H4 (cell line): ENCODE results near the gene QPCT. TPM values are rescaled to one million over a fixed set of nuclear protein-coding genes. Genes with fewer than 3 reads are reported as not detected.

Experiments used
- DNase-seq: peaks from one replicate; pipeline ENCODE4 v3.0.0-alpha.2; 2015; ENCODE audit warnings: low spot score
- total RNA-seq: library from RNA; depleted of rRNA; stranded (reverse); fragments of >200 nt; shearing (Covaris generic); gene quantifications from 2 replicates; pipeline ENCODE4 v1.2.3, GENCODE V29; 2014

QPCT gene
- total RNA-seq, 1 experiment from 2014 or later: not detected

GRCh38 chr2:37324786-37325624, 19.4 kb upstream of the QPCT start, which contains the start of gene PRKD3:
TSS of gene PRKD3 (minus strand) at chr2:37324833. CDS start at chr2:37316524, 8,309 bp downstream.
- DNase-seq: peak; percentile 4

- no peak for DNase-seq
Measured at GRCh38 chr2:37325625-37326071, 18.8 kb upstream of the QPCT start.

- peak; percentile 21 for DNase-seq
Measured at GRCh38 chr2:37326285-37326684, 18.1 kb upstream of the QPCT start.

- DNase-seq: no peak
Measured at GRCh38 chr2:37326866-37327634, 17.4 kb upstream of the QPCT start.

GRCh38 chr2:37330681-37331080, 13.7 kb upstream of the QPCT start:
- DNase-seq: no peak

GRCh38 chr2:37332560-37332959, 11.9 kb upstream of the QPCT start:
- no peak for DNase-seq

GRCh38 chr2:37333256-37333655, 11.2 kb upstream of the QPCT start:
- no peak for DNase-seq

GRCh38 chr2:37335604-37336003, 8.8 kb upstream of the QPCT start:
- DNase-seq: no peak

- no peak for DNase-seq
Measured at GRCh38 chr2:37337620-37338280, 6.7 kb upstream of the QPCT start.

- no peak for DNase-seq
Measured at GRCh38 chr2:37338933-37339332, 5.5 kb upstream of the QPCT start.

GRCh38 chr2:37340637-37341036, 3.8 kb upstream of the QPCT start:
- no peak for DNase-seq

- no peak for DNase-seq
Measured at GRCh38 chr2:37342591-37343220, 1.7 kb upstream of the QPCT start.

GRCh38 chr2:37343537-37344434, 644 bp upstream of the QPCT start:
- DNase-seq: no peak

- DNase-seq: no peak
Measured at GRCh38 chr2:37348155-37348554, 3.7 kb downstream of the QPCT start.

- no peak for DNase-seq
Measured at GRCh38 chr2:37349231-37349860, 4.9 kb downstream of the QPCT start.

GRCh38 chr2:37350034-37350433, 5.6 kb downstream of the QPCT start:
- DNase-seq: no peak

- DNase-seq: no peak
Measured at GRCh38 chr2:37354531-37354930, 10.1 kb downstream of the QPCT start.

- no peak for DNase-seq
Measured at GRCh38 chr2:37355735-37356134, 11.3 kb downstream of the QPCT start.

- DNase-seq: no peak
Measured at GRCh38 chr2:37356299-37356698, 11.9 kb downstream of the QPCT start.

GRCh38 chr2:37357069-37357468, 12.6 kb downstream of the QPCT start:
- DNase-seq: no peak
